ENCODE results near the gene NAP1L1.
A peak's percentile ranks its signal among the peaks of the same experiment; 100 is the strongest.

NAP1L1 gene, protein sequence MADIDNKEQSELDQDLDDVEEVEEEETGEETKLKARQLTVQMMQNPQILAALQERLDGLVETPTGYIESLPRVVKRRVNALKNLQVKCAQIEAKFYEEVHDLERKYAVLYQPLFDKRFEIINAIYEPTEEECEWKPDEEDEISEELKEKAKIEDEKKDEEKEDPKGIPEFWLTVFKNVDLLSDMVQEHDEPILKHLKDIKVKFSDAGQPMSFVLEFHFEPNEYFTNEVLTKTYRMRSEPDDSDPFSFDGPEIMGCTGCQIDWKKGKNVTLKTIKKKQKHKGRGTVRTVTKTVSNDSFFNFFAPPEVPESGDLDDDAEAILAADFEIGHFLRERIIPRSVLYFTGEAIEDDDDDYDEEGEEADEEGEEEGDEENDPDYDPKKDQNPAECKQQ

GRCh38 chr12:76083904-76084862 is at the start of gene NAP1L1:
Gene NAP1L1 (minus strand): TSS chr12:76084685. CDS start chr12:76074219, 10,466 bp downstream.
- no peak for TF ChIP-seq ZNF274 (IDR thresholded peaks at IDR 0.05; ENCODE audit: low read depth, low read length)
- peak within 1 kb of the TSS; percentile 89 for H3K4me3 ChIP-seq (ENCODE audit: low read length)

DNA sequence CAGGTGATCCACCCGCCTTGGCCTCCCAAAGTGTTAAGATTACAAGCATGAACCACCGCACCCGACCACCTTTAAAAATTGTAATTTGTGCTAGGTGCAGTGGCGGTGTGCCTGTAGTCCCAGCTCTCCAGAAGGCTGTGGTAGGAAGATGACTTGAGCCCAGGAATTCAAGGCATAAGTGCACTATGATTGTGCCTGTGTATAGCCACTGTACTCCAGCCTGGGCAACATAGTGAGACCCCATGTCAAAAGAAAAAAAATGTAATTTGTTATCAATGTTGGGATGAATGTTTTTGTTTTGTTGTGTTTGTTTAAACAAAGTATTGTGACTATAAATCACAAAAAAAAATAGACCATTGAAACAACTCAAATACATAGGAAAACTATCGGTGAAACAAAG is 43.1 kb upstream of the NAP1L1 start:
- no peak for TF ChIP-seq ZNF274 (IDR thresholded peaks at IDR 0.05; ENCODE audit: low read depth, low read length)
- H3K4me3 ChIP-seq (ENCODE audit: low read length), result no peak overlapping the region

DNA sequence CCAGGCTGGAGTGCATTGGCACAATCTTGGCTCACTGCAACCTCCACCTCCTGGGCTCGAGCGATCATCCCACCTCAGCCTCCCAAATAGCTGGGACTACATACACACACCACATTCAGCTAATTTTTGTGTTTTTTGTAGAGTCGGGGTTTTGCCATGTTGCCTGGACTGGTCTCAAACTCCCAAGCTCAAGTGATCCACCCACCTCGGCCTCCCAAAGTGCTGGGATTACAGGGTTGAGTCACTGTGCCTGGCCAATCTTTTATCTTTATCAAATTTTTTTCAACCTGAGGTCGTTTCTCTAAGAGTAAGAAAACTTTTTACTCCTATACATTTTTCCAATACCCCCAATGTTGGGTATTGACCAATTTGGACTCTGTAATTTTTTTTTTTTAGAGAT is 40.0 kb upstream of the NAP1L1 start:
- no peak overlapping the region for H3K4me3 ChIP-seq (ENCODE audit: low read length)
- no peak for TF ChIP-seq ZNF274 (IDR thresholded peaks at IDR 0.05; ENCODE audit: low read depth, low read length)

DNA sequence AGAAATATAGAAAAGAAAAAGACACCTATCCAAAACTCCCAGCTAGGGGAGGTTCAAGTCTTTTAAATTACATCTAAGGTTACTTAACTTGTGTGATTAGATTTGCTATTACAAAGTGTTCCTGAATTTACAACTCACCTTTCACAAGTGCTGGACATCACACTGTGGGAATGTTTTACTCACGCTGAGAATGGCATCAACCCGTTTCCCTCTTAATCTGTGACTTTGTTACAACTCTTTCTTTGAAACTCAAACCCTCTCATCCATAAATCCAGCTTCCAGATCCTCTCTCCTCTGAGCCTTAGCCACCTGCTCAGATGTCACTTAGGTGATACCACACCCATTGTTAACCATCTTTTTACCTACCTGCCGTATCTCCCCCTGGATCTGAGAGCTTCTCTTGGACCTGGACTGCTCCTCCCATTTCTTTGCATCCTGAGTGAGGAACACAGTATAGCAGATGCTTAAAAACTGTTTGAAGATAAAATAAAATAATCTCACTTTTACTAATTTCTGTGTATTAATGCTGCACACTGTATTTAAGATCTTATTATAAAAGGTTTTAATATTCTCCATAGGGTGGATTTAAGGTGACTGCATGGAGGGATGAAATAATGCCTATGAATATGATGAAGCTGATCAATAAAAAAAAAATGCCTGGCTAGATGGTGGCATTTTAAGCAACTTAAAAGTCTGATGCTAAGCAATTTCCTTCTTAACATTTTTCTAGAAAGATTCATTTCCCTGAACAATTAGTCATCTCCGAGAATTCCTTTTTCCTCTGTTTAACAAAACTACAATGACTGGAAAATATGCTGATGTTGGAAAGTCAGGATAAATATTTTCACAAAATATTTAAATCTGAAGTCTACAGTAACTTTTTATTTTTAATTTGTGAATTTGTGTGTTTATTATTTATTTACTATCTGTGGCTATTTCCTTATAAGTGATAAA is 39.1 kb upstream of the NAP1L1 start:
- no peak for TF ChIP-seq ZNF274 (IDR thresholded peaks at IDR 0.05; ENCODE audit: low read depth, low read length)
- no peak overlapping the region for H3K4me3 ChIP-seq (ENCODE audit: low read length)

DNA sequence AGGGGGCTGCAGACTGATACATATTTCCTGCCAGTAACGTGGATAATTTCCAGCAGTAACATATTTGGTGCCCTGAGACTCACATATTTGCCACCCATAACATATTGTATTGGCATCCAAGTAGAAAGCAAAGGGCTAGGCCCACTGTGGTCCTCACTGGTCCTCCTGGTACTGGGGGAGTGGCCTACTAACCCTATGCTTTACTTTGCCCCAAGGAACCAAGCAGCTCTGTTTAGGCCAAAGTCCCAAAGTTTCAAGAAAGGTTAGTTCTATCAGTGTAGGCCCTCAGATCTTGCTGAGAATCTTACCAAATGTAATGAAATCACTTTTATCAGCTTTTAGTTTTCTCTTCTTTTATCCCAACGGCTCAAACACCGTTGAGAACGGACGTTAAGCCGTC is 35.4 kb upstream of the NAP1L1 start:
- TF ChIP-seq ZNF274 (IDR thresholded peaks at IDR 0.05; ENCODE audit: low read depth, low read length), result no peak
- H3K4me3 ChIP-seq (ENCODE audit: low read length), result no peak overlapping the region

GRCh38 chr12:76117751-76118150 is 33.3 kb upstream of the NAP1L1 start:
- no peak for TF ChIP-seq ZNF274 (IDR thresholded peaks at IDR 0.05; ENCODE audit: low read depth, low read length)
- no peak overlapping the region for H3K4me3 ChIP-seq (ENCODE audit: low read length)

GRCh38 chr12:76117067-76117691 is 32.7 kb upstream of the NAP1L1 start:
- TF ChIP-seq ZNF274 (IDR thresholded peaks at IDR 0.05; ENCODE audit: low read depth, low read length), result no peak
- H3K4me3 ChIP-seq (ENCODE audit: low read length), result no peak overlapping the region

DNA sequence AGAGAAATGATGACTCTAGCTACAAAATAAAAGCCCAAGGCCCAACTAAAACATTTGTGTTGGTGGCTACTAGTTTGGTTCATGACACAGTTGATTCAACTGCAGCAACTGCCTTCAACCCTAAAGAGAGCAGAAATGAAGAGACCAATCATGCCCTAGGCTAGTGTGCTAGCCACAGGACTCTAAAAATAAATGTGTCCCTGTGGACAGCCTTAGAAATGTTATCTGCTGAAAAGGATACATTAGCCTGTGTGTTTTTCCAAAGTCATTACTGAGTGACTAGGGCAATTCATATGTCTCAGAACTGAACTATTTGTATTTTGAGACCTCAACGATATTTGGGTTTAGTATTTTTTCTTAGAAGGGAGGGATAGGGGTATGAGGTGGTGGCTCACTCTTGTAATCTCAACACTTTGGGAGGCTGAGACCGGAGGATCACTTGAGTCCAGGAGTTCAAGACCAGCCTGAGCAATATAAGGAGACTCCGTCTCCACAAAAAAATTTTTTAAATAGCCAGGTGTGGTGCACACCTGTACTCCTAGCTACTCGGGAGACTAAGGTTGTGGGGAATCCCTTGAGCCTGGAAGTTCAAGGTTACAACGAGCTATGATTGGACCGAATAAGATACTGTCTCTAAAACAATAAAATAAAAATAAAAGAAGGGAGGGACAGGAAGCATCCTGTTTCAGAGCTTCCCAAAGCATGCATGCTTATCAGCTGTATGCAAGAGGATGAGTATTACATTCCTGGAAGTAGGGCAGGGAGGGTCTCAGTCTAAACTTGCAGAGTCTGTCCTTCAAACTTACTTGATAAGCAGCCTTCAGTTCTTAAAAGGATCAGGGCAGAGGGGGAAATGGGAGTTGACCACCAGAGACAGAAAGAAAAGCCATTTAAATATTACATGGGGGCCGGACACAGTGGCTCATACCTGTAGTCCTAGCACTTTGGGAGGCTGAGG is 29.6 kb upstream of the NAP1L1 start:
- TF ChIP-seq ZNF274 (IDR thresholded peaks at IDR 0.05; ENCODE audit: low read depth, low read length), result no peak

DNA sequence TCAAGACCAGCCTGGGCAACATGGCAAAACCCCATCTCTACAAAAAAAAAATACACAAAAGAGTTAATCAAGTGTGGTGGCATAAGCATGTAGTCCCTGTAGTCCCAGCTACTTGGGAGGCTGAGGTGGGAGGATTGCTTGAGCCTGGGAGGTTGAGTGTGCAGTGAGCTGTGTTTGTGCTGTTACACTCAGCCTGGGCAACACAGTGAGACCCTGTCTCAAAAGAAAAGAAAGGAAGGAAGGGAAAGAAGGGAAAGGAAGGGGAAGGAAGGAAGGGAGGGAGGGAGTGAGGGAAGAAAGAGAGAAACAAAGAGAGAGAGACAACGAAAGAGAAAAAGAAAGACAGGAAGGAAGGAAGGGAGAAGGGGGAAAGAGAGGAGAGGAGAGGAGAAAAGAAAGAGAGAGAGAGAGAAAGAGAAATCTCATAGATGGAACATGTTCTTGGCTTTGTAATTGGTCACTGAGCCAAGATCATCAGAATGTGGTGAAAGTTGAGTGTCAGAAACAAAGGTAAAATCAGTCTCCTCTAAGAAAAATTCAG is 26.8 kb upstream of the NAP1L1 start:
- TF ChIP-seq ZNF274 (IDR thresholded peaks at IDR 0.05; ENCODE audit: low read depth, low read length), result no peak

More for the DNA sequence above, 29.6 kb upstream of the NAP1L1 start:
- no peak overlapping the region for H3K4me3 ChIP-seq (ENCODE audit: low read length)

DNA sequence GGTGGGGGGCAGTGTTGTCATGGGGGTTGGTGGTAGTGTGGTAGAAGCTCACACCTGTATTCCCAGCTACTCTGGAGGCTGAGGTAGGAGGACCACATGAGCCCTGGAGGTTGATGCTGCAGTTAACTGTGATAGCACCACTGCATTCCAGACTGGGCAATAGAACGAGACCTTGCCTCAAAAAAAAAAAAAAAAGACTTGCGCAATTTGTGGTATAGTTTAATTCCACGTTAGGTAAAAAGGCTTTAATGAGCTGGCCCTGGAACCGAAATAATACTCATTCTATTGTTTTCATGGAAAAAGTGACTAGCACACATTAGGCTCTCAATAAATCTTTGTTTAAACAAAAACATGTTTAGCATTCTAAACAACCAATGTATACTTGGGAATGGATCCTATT is 25.4 kb upstream of the NAP1L1 start:
- H3K4me3 ChIP-seq (ENCODE audit: low read length), result no peak overlapping the region
- TF ChIP-seq ZNF274 (IDR thresholded peaks at IDR 0.05; ENCODE audit: low read depth, low read length), result no peak

More for the DNA sequence above, 26.8 kb upstream of the NAP1L1 start:
- no peak overlapping the region for H3K4me3 ChIP-seq (ENCODE audit: low read length)

DNA sequence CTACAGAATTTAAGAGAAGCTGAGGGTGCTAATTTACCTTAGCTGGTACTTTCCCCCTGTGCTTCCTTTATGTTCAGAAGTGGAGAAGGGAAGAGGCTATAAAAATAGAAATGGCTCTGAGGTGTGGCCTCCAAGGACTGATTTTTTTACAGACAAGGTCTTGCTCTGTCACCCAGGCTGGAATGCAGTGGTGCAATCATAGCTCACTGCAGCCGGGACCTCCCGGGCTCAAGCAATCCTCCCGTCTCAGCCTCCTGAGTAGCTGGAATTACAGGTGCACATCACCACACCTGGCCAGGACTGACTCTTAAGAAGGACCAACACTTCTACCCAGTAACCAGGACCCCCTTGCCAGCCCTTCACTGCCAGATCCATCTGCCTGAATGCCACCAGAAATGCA is 23.9 kb upstream of the NAP1L1 start:
- H3K4me3 ChIP-seq (ENCODE audit: low read length), result no peak overlapping the region
- no peak for TF ChIP-seq ZNF274 (IDR thresholded peaks at IDR 0.05; ENCODE audit: low read depth, low read length)

DNA sequence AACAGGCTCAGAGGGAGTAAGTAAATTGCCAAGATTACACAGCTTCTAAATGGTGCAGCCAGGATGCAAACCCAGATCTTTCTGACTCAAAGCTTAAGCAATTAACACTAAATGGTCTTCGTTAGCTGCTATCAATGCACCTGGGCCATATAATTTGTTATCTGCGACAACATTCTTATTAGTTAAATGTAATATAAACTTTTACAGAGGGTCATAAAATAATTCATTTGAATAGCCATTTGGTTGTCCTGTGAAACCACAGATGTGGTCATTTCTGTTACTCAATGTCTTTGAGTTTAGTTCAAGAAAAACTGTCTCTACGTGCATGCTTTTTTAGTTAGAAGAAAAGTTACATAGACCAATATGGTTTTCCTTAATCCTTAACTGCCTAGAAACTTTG is 22.1 kb upstream of the NAP1L1 start:
- no peak for TF ChIP-seq ZNF274 (IDR thresholded peaks at IDR 0.05; ENCODE audit: low read depth, low read length)
- no peak overlapping the region for H3K4me3 ChIP-seq (ENCODE audit: low read length)
